NCI-H1048 (cell line): ENCODE measurements around the gene ARID3A.
"Not testable (repeated sequence)": the region's sequence is repeated elsewhere in the genome, so short reads cannot be mapped to it uniquely, and the experiment has no call there.

Experiments used
- DNase-seq: peaks from one replicate; lab custom pipeline; 2025; lab: John Stamatoyannopoulos, UW

The ARID3A gene

DNA sequence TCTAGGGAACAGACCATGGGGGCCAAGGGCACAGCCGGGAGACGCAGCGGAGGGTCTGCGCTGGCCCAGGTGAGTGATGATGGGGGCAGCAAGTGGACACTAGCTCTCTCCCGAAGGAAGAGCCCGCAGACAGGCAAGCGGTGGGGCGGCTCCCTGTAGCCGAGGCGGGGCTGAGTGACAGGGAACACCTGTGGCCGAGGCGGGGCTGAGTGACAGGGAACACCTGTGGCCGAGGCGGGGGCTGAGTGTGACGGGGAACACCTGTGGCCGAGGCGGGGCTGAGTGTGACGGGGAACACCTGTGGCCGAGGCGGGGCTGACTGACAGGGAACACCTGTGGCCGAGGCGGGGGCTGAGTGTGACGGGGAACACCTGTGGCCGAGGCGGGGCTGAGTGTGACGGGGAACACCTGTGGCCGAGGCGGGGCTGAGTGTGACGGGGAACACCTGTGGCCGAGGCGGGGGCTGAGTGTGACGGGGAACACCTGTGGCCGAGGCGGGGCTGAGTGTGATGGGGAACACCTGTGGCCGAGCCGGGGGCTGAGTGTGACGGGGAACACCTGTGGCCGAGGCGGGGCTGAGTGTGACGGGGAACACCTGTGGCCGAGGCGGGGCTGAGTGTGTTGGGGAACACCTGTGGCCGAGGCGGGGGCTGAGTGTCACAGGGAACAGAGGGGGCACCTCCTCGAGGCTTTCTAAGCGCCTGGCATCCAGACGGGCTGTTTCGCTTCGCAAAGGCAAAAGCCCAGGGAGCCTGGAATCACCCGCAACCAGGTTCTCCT, 34.2 kb upstream of the ARID3A start:
- DNase-seq: not testable (repeated sequence)

DNA sequence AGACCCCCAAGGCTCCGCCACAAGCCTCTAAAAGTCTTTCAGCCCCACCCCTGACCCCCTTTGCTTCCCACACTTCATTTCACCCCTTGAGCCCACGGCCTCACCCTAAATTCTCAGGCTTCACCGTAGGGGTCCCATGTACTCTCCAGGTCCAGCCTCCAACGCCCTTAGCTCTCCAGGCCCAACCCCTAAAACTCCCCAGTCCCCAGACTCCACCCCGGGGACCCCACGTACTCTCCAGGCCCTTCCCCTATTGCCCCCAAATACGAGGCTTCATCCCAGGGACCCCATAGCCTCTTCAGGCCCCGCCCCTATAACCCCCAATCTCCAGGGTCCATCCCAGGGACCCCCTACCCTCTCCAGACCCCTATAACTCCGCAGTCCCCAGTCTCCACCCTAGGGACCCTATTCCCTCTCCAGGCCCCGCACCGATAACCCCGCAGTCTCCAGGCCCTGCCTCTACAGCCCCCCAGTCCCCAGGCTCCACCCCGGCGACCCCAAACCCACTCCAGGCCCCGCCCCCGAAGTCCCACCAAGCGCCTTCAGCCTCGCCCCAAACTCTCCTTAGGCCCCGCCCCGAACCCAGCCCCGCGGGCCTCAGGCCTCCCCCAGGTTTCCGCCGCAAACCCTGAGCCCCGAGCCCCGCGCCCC, 33.5 kb upstream of the ARID3A start:
- no peak for DNase-seq

DNA sequence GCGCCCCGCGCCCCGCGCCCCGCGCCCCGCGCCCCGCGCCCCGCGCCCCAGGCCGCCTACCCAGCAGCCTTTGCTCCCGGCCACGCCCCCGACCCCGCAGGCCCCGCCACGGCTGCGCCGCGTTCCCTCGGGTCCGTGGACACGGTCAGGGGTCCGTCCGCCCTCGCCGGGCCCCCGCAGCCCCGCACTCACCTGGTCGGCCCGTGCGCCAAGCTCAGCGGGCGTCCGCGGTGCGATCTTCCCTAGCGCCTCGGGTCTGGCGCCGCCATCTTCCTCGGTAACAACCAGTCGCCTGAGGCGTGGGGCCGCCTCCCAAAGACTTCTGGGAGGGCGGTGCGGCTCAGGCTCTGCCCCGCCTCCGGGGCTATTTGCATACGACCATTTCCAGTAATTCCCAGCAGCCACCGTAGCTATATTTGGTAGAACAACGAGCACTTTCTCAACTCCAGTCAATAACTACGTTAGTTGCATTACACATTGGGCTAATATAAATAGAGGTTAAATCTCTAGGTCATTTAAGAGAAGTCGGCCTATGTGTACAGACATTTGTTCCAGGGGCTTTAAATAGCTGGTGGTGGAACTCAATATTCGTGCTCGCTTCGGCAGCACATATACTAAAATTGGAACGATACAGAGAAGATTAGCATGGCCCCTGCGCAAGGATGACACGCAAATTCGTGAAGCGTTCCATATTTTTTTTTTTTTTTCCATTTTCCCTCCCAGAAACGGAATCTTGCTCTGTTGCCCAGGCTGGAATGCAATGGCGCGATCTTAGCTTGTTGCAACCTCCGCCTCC, 32.7 kb upstream of the ARID3A start, which contains the start of the genes MED16 and RNU6-9:
Gene MED16 (minus strand): TSS at position 294 of the 796 bp plus-strand sequence. CDS start 2,056 bp downstream, outside the sequence.
Gene RNU6-9 (plus strand): TSS at position 591 of the 796 bp plus-strand sequence.
- peak; percentile 85 for DNase-seq

DNA sequence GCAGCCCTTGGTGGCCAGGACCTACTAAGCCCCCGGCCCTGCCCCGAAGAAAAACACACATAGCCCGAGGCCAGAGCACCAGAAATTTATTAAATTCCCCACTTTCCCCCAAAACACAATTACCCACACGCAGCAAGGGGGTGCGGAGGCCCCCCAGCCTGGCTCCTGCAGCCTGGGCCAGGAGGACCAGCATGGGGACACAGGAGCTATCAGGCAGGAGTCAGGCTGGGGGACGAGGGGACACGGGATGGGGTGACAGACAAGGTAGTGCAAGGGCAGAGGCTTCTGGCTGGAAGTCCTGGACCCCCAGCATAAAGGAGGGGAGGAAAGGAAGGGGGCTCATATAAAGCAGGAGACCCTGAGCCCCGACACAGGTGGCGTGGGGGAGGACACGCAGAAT, 29.4 kb upstream of the ARID3A start:
- no peak for DNase-seq

- DNase-seq: no peak
These were observed 28.8 kb upstream of the ARID3A start for GRCh38 chr19:896999-897398.

GRCh38 chr19:897442-898039, 28.3 kb upstream of the ARID3A start:
- DNase-seq: no peak

DNA sequence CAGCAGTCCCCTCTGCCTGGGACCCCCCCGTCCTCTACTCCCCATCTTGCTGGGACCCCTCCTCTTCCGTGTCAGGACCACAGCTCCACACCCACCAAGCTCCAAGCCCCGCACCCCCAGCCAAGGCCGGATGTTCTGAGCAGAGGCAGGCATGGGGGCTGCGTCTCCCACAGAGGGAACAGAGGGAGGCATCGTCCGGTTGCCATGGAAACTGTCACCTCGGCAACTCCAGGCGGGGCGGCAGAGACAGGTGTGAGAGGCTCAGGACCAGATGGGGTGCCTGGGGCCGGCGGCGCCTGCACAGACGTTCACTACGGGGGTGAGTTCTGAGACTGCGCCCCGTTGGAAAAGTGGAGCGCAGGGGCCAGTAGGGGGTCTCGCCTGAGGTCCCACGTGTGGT, 27.2 kb upstream of the ARID3A start:
- no peak for DNase-seq

DNA sequence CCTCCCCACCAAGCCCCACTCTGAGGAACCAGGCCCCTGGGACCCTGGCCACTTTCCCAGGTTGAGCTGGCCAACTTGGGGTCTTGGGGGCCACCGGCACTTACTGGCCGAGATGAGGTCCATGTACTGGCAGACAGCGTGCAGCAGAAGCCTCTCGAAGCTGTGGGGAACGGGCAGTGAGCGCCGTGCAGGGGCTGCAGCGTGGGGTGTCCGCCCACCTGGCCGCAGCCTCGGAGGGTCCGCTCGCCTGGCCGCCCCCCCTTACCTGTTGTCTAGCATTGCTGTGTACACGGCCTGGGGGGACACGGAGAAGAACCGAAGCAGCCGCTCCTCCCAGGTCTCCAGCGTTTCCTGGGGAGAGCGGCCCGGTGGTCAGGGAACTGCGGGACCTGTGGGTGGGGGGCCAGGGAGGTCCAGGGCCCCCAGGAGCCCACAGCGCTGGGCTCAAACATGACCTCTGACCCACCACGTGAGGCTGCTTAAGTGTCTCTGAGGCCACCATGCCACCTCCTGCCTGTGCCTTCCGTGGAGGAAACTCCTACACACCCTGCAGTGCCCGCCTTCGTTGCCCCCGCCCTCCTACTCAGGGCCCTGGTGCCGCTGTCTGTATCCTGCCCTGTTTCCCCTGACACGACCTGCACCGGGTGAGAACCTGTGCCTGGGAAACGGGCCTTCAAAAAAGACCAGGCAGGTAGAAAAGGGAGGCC, 26.3 kb upstream of the ARID3A start:
- DNase-seq: no peak

DNA sequence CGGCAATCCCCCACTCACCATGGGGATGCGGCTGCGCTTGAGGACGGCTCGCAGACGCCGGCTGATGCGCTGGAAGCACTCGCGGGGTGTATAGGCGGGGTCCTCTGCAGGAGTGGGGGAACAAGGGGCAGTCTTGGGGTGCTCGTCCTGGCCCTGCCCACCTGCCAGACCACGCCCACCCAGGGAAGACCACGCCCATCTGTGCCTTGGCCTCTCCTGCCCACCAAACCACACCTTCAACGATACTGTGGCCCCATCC, 25.9 kb upstream of the ARID3A start:
- no peak for DNase-seq

- DNase-seq: no peak
These were observed 25.3 kb upstream of the ARID3A start for GRCh38 chr19:900302-901111.

GRCh38 chr19:901216-902092, 24.4 kb upstream of the ARID3A start:
- no peak for DNase-seq

GRCh38 chr19:902093-902370, 23.8 kb upstream of the ARID3A start:
- no peak for DNase-seq

DNA sequence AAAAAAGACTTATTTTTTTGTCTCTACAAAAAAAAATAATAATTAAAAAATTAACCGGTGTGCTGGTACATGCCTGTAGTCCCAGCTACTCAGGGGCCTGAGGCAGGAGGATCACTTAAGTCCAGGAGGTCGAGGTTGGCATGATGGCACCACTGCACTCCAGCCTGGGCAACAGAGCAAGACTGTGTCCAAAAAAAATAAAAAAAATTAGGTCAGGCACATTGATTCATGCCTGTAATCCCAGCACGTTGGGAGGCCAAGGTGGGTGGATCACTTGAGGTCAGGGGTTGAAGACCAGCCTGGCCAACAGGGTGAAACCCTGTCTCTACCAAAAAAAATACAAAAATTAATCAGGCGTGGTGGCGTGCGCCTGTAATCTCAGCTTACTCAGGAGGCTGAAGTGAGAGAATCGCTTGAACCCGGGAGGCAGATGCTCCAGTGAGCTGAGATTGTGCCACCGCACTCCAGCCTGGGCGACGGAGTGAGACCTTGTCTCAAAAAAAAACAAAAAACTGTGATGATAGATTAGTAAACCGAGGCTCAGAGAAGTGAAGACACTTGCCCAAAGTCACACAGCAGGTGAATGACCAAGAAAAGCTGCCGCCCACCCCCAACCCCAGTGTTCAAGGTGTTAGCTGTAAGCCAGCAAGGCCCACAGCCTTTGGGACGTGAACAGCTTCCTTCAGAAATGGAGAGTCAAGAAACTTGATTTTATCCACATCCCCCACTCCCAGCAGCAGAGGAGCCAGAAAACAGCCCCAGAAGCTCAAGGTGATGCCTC, 23.2 kb upstream of the ARID3A start:
- DNase-seq: no peak

DNA sequence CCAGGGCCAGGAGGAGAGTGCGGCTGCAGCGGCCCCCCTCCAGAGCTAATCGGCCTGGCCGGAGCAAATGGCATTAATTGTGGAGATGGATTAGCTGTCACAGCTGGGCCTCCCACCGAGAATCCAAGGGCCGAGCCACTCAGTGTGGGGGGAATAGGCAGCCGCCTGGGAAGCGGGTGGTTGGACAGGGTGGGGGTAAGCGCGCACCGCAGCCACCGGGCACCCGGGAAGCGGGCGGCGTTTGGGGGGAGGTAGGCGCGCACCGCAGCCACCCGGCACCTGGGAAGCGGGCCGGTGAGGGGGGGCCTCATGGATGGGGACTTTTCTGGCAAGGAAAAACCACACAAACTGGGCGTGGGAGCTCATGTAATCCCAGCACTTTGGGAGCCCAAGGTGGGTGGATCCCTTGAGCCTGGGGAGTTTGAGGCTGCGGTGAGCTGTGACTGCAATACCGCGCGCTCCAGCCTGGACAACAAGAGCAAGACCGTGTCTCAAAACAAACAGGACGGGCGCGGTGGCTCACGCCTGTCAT, 22.5 kb upstream of the ARID3A start:
- no peak for DNase-seq

- DNase-seq: no peak
These were observed 21.3 kb upstream of the ARID3A start for GRCh38 chr19:904545-904944.

DNA sequence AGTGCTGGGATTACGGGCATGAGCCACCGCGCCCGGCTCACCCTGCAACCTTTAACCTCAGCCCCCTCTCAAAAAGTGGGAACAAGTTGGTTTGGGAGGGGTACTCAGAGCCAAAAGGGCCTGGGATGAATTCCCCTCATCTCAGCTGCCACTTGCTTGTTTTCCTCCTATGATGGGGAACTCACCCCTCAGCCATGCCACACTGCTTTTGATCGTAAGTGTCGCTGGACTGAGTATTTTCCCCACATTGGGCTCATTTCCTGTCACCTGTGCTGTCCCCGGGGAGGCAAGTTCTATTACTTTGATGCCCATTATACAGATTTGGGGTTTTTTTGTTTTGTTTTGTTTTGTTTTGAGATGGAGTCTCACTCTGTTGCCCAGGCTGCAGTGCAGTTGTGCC, 19.4 kb upstream of the ARID3A start:
- DNase-seq: no peak

DNA sequence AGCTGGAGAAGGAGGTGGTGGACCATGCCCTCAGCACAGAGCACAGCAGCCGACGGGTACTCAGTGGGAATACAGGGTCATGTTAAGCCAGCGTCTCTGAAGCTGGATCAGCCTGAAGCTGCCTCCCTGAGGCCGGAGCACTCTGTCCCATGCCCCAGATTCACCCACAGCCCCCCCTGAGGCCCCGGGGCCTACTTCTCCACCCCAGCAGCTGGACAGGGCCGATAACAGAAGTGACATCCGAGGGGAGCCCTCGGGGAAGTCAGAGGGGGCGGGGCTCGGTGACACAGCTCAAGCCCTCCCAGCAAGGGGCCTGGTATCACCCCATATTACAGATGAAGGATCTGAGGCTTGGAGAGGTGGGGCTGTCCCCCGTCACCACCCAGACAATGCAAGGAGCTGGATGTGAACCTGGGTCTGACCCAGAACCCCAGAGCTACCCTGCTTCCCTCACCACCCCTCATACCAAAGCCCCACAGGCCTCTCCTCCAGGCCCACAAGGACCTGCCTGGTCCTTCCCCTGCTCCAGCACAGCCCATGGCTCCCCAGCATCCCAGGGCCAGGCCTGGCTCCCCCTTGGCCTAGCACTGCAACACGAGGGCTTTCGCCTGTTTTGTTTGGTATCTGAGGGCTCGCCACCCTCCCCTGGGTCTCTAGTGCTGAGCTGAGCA, 18.5 kb upstream of the ARID3A start:
- DNase-seq: no peak

DNA sequence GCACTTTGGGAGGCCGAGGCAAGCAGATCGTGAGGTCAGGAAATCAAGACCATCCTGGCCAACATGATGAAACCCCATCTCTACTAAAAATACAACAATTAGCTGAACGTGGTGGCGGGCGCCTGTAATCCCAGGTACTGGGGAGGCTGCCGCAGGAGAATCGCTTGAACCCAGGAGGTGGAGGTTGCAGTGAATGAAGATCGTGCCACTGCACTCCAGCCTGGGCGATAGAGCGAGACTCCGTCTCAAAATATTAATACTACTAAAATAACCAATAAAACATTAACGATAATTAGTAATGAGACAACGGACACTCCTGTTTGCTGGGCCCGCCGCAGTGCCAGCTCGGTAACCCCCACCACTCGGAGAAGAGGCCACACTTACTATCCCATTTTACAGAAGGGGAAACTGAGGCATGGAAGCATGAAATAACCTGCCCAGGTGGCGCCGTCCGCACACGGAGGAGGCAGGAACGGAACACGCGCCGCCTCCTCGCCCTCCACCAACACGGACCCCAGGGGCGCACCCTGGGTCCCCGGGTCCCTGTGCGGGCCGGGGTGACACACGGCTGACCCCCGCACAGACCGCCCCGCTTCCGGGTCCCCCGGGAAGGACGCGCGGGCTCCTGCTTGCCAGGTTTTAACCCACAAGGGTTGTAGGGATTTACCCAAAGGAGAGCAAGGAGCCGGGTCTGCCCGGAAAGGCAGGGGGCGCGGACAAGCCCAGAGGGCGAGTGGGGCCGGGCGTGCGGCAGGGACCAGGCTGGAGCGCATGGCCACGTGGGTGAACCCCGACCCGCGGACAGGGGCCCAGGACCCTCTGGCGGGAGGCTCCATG, 14.4 kb upstream of the ARID3A start:
- DNase-seq: no peak
